Measurements from ENCODE around the gene RANBP6.
"Not testable (repeated sequence)": the region's sequence is repeated elsewhere in the genome, so short reads cannot be mapped to it uniquely, and the experiment has no call there.

RANBP6 gene

GRCh38 chr9:6029604-6030274, 14.3 kb upstream of the RANBP6 start:
- TF ChIP-seq, protein P1, sequence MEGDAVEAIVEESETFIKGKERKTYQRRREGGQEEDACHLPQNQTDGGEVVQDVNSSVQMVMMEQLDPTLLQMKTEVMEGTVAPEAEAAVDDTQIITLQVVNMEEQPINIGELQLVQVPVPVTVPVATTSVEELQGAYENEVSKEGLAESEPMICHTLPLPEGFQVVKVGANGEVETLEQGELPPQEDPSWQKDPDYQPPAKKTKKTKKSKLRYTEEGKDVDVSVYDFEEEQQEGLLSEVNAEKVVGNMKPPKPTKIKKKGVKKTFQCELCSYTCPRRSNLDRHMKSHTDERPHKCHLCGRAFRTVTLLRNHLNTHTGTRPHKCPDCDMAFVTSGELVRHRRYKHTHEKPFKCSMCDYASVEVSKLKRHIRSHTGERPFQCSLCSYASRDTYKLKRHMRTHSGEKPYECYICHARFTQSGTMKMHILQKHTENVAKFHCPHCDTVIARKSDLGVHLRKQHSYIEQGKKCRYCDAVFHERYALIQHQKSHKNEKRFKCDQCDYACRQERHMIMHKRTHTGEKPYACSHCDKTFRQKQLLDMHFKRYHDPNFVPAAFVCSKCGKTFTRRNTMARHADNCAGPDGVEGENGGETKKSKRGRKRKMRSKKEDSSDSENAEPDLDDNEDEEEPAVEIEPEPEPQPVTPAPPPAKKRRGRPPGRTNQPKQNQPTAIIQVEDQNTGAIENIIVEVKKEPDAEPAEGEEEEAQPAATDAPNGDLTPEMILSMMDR (IDR thresholded peaks at IDR 0.05; ENCODE audit: insufficient read depth, missing control alignments), result no peak
- FAIRE-seq, result no peak
- no peak for DNase-seq (ENCODE audit: insufficient read length, low spot score)

- DNase-seq (ENCODE audit: insufficient read length, low spot score) (no peak), FAIRE-seq (peak; percentile 66)
- TF ChIP-seq, protein P1 (IDR thresholded peaks at IDR 0.05; ENCODE audit: insufficient read depth, missing control alignments), result no peak
These were observed 8.7 kb upstream of the RANBP6 start for GRCh38 chr9:6024035-6024554.

- DNase-seq (ENCODE audit: insufficient read length, low spot score); FAIRE-seq: not testable (repeated sequence)
These were observed 1.6 kb upstream of the RANBP6 start for GRCh38 chr9:6016975-6017374.

DNA sequence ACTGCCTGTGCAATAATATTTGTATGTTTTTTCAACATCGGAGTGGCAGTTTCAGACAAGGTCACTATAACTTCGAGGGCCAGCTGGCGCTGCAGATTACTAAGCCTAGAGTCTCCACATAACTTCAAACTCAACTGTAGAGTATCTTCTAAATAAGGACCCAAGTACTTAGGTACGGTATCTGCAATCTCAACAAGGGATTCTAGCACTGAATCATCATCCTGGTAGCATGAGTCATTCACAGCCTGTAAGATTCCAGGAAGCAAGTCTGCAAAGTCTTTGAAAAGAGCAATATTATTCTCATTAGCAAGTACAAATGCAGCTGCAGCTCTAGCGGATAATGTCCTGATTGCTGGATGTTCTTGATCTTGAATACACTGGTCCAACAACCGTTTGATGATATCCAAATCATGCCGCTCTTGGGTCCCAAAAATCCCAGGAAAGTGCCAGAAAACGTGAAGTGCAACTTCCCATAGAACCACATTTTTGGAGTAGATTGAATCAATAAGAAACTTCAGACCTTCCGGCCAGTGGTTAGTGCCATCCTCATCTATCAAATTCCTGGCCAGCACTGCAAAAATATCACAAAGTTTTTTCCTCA, 654 bp downstream of the RANBP6 start:
- DNase-seq (ENCODE audit: insufficient read length, low spot score) (no peak), FAIRE-seq (no peak)
- TF ChIP-seq, protein P1 (IDR thresholded peaks at IDR 0.05; ENCODE audit: insufficient read depth, missing control alignments), result no peak

DNA sequence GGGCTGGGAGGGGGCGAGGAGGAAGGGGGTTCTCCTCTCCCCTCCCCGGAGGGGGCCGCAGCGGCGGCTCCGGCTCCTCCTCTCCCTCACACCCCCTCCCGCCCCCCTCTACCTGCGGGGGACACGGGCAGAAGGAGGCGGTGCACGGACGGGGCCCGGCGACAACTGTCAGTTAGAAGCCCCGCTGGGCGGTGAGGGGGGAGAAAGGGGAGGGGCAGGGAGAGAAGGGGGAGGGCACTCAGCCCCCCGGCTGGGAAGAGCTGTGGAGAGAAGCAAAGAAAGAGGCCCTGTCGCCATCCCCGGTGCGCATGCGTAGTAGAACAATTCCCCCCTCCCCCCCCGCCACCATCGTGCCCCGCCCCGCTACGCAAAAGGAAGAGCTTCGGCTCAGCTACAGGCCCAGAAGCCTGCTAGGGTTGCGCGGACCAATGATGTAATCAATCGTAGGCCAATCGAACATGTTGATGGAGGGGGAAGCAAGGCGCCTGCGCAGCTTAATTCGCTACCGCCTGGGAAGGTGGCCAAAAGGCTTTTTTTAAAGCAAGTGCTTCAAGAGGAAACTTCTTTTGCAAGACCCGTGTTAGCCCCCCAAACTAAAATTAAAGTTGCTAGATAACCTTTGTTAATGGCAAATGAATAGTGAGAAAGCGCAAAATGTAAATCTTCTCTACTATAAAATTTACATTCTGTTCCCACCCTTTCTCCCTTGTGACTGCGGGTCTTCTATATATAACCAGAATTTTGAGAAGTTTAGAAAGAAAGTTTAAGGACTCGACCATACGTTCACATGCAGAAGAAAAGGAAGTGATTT, 7.0 kb downstream of the RANBP6 start:
- TF ChIP-seq, protein P1 (IDR thresholded peaks at IDR 0.05; ENCODE audit: insufficient read depth, missing control alignments), result no peak
- peak; percentile 75 for FAIRE-seq

DNA sequence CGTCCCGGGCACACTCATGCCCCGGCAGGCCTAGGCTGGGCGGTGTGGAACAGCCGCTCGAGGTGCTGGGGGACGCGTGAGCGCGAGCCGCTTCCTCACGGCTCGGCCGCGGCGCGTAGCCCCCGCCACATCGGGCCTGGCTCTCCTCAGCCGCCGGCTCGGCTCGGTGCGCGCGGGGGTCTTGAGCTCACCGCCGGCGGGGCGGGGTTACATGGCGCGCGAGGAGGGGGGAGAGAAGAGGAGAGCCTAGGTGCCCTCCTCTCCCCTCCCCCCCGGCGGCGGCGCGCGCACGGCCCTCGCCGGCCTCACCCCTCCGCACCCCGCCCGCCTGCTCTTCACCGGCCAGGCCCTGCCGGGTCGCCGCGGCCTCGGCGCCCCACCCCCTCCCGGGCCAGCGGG, 7.7 kb downstream of the RANBP6 start:
- DNase-seq (ENCODE audit: insufficient read length, low spot score) (peak; percentile 33), FAIRE-seq (no peak)
- TF ChIP-seq, protein P1 (IDR thresholded peaks at IDR 0.05; ENCODE audit: insufficient read depth, missing control alignments), result no peak

More for the DNA sequence above, 7.0 kb downstream of the RANBP6 start:
- no peak for DNase-seq (ENCODE audit: insufficient read length, low spot score)

- TF ChIP-seq, protein P1 (IDR thresholded peaks at IDR 0.05; ENCODE audit: insufficient read depth, missing control alignments), result no peak
- FAIRE-seq, result no peak
- DNase-seq (ENCODE audit: insufficient read length, low spot score), result peak; percentile 20
These were observed 8.2 kb downstream of the RANBP6 start for GRCh38 chr9:6007058-6007769.
